IMR-90 (cell line): ENCODE results near the gene TENM4. TPM values are rescaled to one million over a fixed set of nuclear protein-coding genes. Genes with fewer than 3 reads are reported as not detected.

ENCODE experiments used
- ATAC-seq: fragments of 200-7000 bp; cut with Tn5 transposase; 2 replicates; pipeline ENCODE4 v1.9.1; 2020; ENCODE audit warnings: low read depth, mild to moderate bottlenecking, moderate library complexity
- BruUV-seq: library from RNA; stranded (reverse); fragments of 400-500 nt; replicated peaks from 2 replicates; lab custom pipeline; 2021; lab: Mats Ljungman, UMichigan
- CTCF ChIA-PET: fragments of 300-600 bp; formaldehyde crosslinking; extraction: SDS; loops from one replicate; lab custom pipeline; 2021; ENCODE audit warnings: antibody characterized with exemption; lab: Yijun Ruan, JAX
- POLR2A ChIA-PET: fragments of 300-600 bp; sonication (Branson Sonifier 250); formaldehyde crosslinking; loops from one replicate; lab custom pipeline; 2022; ENCODE audit warnings: antibody characterized with exemption; ENCODE audit not compliant: unreplicated experiment; lab: Charles Lee
- DNase-seq: peaks from one replicate; pipeline ENCODE4 v3.0.0; 2013
- H2AFZ ChIP-seq: replicated peaks from 2 replicates; pipeline ENCODE3; 2013; ENCODE audit warnings: low read length, mild to moderate bottlenecking; ENCODE audit not compliant: poor library complexity
- H2AK5ac ChIP-seq: 2 replicates; pipeline ENCODE4 v1.6.1; 2013; ENCODE audit warnings: low read depth, low read length, inconsistent platforms
- H2AK9ac ChIP-seq: replicated peaks from 2 replicates; pipeline ENCODE3; 2013; ENCODE audit warnings: mild to moderate bottlenecking, low read depth, low read length, moderate library complexity; ENCODE audit not compliant: poor library complexity
- H2BK120ac ChIP-seq: 2 replicates; pipeline ENCODE4 v1.6.1; 2013; ENCODE audit warnings: low read depth, low read length, inconsistent platforms
- H2BK15ac ChIP-seq: 3 replicates; pipeline ENCODE4 v1.6.1; 2013; ENCODE audit warnings: low read depth, low read length, inconsistent platforms
- H2BK20ac ChIP-seq: 2 replicates; pipeline ENCODE4 v1.6.1; 2013; ENCODE audit warnings: low read depth, mild to moderate bottlenecking, inconsistent platforms, low read length, moderate library complexity
- H2BK5ac ChIP-seq: 2 replicates; pipeline ENCODE4 v1.6.1; 2013; ENCODE audit warnings: mild to moderate bottlenecking, low read depth, low read length, inconsistent platforms; ENCODE audit not compliant: poor library complexity, severe bottlenecking
- H3K14ac ChIP-seq: replicated peaks from 2 replicates; pipeline ENCODE4 v1.6.1; 2013; ENCODE audit warnings: low read depth, low read length, inconsistent platforms
- H3K18ac ChIP-seq: 2 replicates; pipeline ENCODE4 v1.6.1; 2013; ENCODE audit warnings: low read depth, low read length, control low read depth
- H3K23ac ChIP-seq: 2 replicates; pipeline ENCODE4 v1.6.1; 2013; ENCODE audit warnings: low read depth, low read length, inconsistent platforms
- H3K27ac ChIP-seq: 2 replicates; pipeline ENCODE4 v1.5.1; 2013; ENCODE audit warnings: mild to moderate bottlenecking, control low read depth, low read length; ENCODE audit not compliant: insufficient read depth
- H3K27me3 ChIP-seq: 2 replicates; pipeline ENCODE4 v1.6.1; 2013; ENCODE audit warnings: low read length; ENCODE audit not compliant: control insufficient read depth, insufficient read depth
- H3K36me3 ChIP-seq: 2 replicates; pipeline ENCODE4 v1.6.1; 2013; ENCODE audit warnings: low read length, mixed read lengths; ENCODE audit not compliant: control insufficient read depth, insufficient read depth
- H3K4ac ChIP-seq: 2 replicates; pipeline ENCODE4 v1.6.1; 2013; ENCODE audit warnings: low read depth, low read length, inconsistent platforms
- H3K4me1 ChIP-seq: 2 replicates; pipeline ENCODE4 v1.6.1; 2013; ENCODE audit warnings: low read length, mixed read lengths; ENCODE audit not compliant: control insufficient read depth, insufficient read depth
- H3K4me2 ChIP-seq: 2 replicates; pipeline ENCODE4 v1.6.1; 2013; ENCODE audit warnings: low read depth, mild to moderate bottlenecking, control low read depth, low read length, moderate library complexity
- H3K4me3 ChIP-seq: 2 replicates; pipeline ENCODE4 v1.5.1; 2013; ENCODE audit warnings: low read depth, mild to moderate bottlenecking, control low read depth, low read length, moderate library complexity; ENCODE audit not compliant: insufficient read depth
- H3K56ac ChIP-seq: 2 replicates; pipeline ENCODE4 v1.6.1; 2013; ENCODE audit warnings: low read length, inconsistent platforms; ENCODE audit not compliant: insufficient read depth; ENCODE audit errors: extremely low read depth
- H3K79me1 ChIP-seq, 2 experiments: 2 replicates each; pipeline ENCODE4 v1.6.1; 2013; ENCODE audit warnings: low read length in 2 of 2, inconsistent platforms in 1 of 2, low read depth in 1 of 2
- H3K9ac ChIP-seq: 2 replicates; pipeline ENCODE4 v1.6.1; 2013; ENCODE audit warnings: low read depth, low read length, control low read depth
- H3K9me1 ChIP-seq: 2 replicates; pipeline ENCODE4 v1.6.1; 2013; ENCODE audit warnings: low read length, inconsistent platforms; ENCODE audit not compliant: insufficient read depth
- H3K9me3 ChIP-seq: 2 replicates; pipeline ENCODE4 v1.6.1; 2013; ENCODE audit warnings: low read length; ENCODE audit not compliant: control insufficient read depth, insufficient read depth
- H4K20me1 ChIP-seq: 2 replicates; pipeline ENCODE4 v1.6.1; 2013; ENCODE audit warnings: low read length, inconsistent platforms; ENCODE audit not compliant: insufficient read depth
- H4K5ac ChIP-seq: 2 replicates; pipeline ENCODE4 v1.6.1; 2013; ENCODE audit warnings: mild to moderate bottlenecking, low read depth, low read length, control low read depth
- H4K8ac ChIP-seq, 2 experiments: 2 replicates each; pipeline ENCODE4 v1.6.1; 2013; ENCODE audit warnings: low read depth in 2 of 2, low read length in 2 of 2, control low read depth in 1 of 2, inconsistent platforms in 1 of 2
- H4K91ac ChIP-seq: 2 replicates; pipeline ENCODE4 v1.6.1; 2013; ENCODE audit warnings: low read depth, low read length, inconsistent platforms; ENCODE audit not compliant: insufficient read depth
- BHLHE40 ChIP-seq: fragments of 150-350 bp; IDR thresholded peaks from 2 replicates; pipeline ENCODE4 v1.6.1; 2016; ENCODE audit warnings: mild to moderate bottlenecking, low read depth, low read length
- CEBPB ChIP-seq: IDR thresholded peaks from 2 replicates; pipeline ENCODE4 v1.6.1; 2012; ENCODE audit warnings: low read depth, low read length, improper control_type of control experiment
- CHD1 ChIP-seq: IDR thresholded peaks from 2 replicates; pipeline ENCODE4 v1.6.1; 2012; ENCODE audit warnings: low read depth, low read length, improper control_type of control experiment
- FOS ChIP-seq: fragments of 150-350 bp; IDR thresholded peaks from 2 replicates; pipeline ENCODE4 v1.6.1; 2016; ENCODE audit warnings: low read depth, low read length
- MAZ ChIP-seq: IDR thresholded peaks from 2 replicates; pipeline ENCODE4 v1.6.1; 2012; ENCODE audit warnings: low read depth, mild to moderate bottlenecking, low read length, improper control_type of control experiment, moderate library complexity, borderline replicate concordance
- MXI1 ChIP-seq: IDR thresholded peaks from 2 replicates; pipeline ENCODE4 v1.6.1; 2012; ENCODE audit warnings: low read depth, mild to moderate bottlenecking, low read length, moderate library complexity, borderline replicate concordance
- NFE2L2 ChIP-seq: fragments of 150-350 bp; IDR thresholded peaks from 2 replicates; pipeline ENCODE4 v1.6.1; 2016; ENCODE audit warnings: low read depth, mild to moderate bottlenecking, low read length
- POLR2A ChIP-seq: IDR thresholded peaks from 2 replicates; pipeline ENCODE4 v1.6.1; 2012; ENCODE audit warnings: mild to moderate bottlenecking, low read depth, low read length
- RAD21 ChIP-seq: IDR thresholded peaks from 2 replicates; pipeline ENCODE4 v1.6.1; 2012; ENCODE audit warnings: low read length, improper control_type of control experiment
- RCOR1 ChIP-seq: IDR thresholded peaks from 2 replicates; pipeline ENCODE4 v1.6.1; 2012; ENCODE audit warnings: mild to moderate bottlenecking, low read length, improper control_type of control experiment; ENCODE audit not compliant: insufficient replicate concordance
- RFX5 ChIP-seq: IDR thresholded peaks from 2 replicates; pipeline ENCODE4 v1.8.0; 2012; ENCODE audit warnings: low read depth, mild to moderate bottlenecking, low read length, moderate library complexity
- WGBS, 2 experiments: methylation state at CpG; one replicate each; pipeline versions ENCODE4 v1.1.5 to v1.1.7; 2013; ENCODE audit warnings: missing lambda C conversion rate in 2 of 2; ENCODE audit not compliant: insufficient read length in 1 of 2; ENCODE audit errors: extremely low coverage in 2 of 2; 5-methylcytosine and 5-hydroxymethylcytosine counted together
- dilution Hi-C: fragments of 300-500 bp; cut with HindIII; formaldehyde crosslinking; loops from one replicate; pipeline ENCODE4 v1.14.3; 2018; ENCODE audit warnings: low sequenced_read_pairs; ENCODE audit not compliant: unreplicated experiment
- in situ Hi-C: fragments of 300-500 bp; cut with MboI; formaldehyde crosslinking; loops from 3 replicates; pipeline ENCODE4 v1.14.3; 2019; ENCODE audit warnings: low sequenced_read_pairs, inconsistent platforms, mixed read lengths
- intact Hi-C: fragments of 100-400 bp; cut with micrococcal nuclease; formaldehyde crosslinking; loops from 2 replicates; pipeline ENCODE4 v1.10.0; 2022
- polyA plus RNA-seq, 3 experiments: library from polyadenylated mRNA; depleted of rRNA; stranded (reverse); fragments of >200 nt; gene quantifications; 2 replicates each; pipeline ENCODE4 v1.2.3, GENCODE V29; 2012; ENCODE audit warnings: low replicate concordance in 1 of 3
- total RNA-seq: library from RNA; depleted of rRNA; stranded (reverse); fragments of >200 nt; gene quantifications from 2 replicates; pipeline ENCODE4 v1.2.3, GENCODE V29; 2012
- TF ChIP-seq, protein P1 (sequence below): conservative IDR thresholded peaks from 2 replicates; pipeline ENCODE4 v1.5.1; 2012; ENCODE audit warnings: mild to moderate bottlenecking, low read depth, low read length, improper control_type of control experiment
- TF ChIP-seq, protein P2 (sequence below): fragments of 150-350 bp; IDR thresholded peaks from 2 replicates; pipeline ENCODE4 v1.6.1; 2016; ENCODE audit warnings: low read depth, mild to moderate bottlenecking, low read length, moderate library complexity, borderline replicate concordance
- TF ChIP-seq, protein P3 (sequence below): fragments of 150-350 bp; IDR thresholded peaks from 2 replicates; pipeline ENCODE4 v1.6.1; 2017; ENCODE audit warnings: mild to moderate bottlenecking, antibody characterized with exemption, low read length, low read depth

TENM4 gene
- total and polyA plus RNA-seq, 2 of the 4 experiments (the other 2 are of a cell fraction): 7.4 to 9.0 TPM

DNA sequence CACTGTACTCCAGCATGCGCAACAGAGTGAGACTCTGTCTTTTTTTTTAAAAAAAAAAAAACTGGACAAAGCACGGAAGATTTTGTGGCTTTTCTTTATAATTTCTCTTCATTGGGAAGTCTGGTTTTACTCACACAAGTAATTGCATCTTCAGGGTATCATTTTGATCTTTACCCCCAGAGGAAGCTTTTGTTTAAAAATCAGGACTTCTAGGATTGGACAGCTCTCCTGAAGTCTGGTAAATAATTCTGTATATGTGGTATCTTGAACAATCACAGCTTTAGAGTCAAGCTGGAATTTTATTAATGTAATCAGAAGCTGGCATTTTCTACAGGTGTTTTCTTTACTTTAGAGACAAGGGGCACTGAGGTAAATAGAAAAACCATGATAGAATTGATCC is 658.1 kb downstream of the TENM4 start:
- CTCF ChIA-PET: interaction anchor here (0.9 kb wide), 1 partner anchor 15 kb away, joined by 9 read pairs; no protein-coding TSS in a partner anchor
- Histone ChIP-seq H4K8ac (no peak overlapping the region), H3K4me1 (peaks cover 25% of the 10 kb centered on the region), H2BK20ac (no peak overlapping the region), H3K9me3 (no peaks in the 10 kb centered on the region), H2BK120ac (no peak overlapping the region), H2BK15ac (no peak overlapping the region), H4K91ac (no peak overlapping the region), H3K9ac (no peak overlapping the region), H3K14ac (no peak overlapping the region), H2AFZ (no peak overlapping the region), H2AK9ac (no peak overlapping the region), H4K5ac (no peak overlapping the region), H3K27ac (no peak overlapping the region), H2BK5ac (no peak overlapping the region), H3K4ac (no peak overlapping the region), H3K18ac (no peak overlapping the region), H3K4me3 (no peak overlapping the region), H4K20me1 (no peaks in the 10 kb centered on the region), H3K23ac (no peak overlapping the region), H3K27me3 (no peaks in the 10 kb centered on the region), H2AK5ac (no peak overlapping the region), H3K36me3 (peaks cover 4% of the 10 kb centered on the region; the same call in 1 of the 2 replicates), H3K4me2 (no peak overlapping the region), H3K56ac (no peak overlapping the region), H3K9me1 (peaks cover 22% of the 10 kb centered on the region), H3K79me1 (no peaks in the 10 kb centered on the region)
- POLR2A ChIA-PET: interaction anchor here (0.7 kb wide), 1 partner anchor 77 kb away, joined by 10 read pairs; no protein-coding TSS in a partner anchor
- TF ChIP-seq RFX5: no peak
- TF ChIP-seq MXI1: no peak
- TF ChIP-seq, protein P1, sequence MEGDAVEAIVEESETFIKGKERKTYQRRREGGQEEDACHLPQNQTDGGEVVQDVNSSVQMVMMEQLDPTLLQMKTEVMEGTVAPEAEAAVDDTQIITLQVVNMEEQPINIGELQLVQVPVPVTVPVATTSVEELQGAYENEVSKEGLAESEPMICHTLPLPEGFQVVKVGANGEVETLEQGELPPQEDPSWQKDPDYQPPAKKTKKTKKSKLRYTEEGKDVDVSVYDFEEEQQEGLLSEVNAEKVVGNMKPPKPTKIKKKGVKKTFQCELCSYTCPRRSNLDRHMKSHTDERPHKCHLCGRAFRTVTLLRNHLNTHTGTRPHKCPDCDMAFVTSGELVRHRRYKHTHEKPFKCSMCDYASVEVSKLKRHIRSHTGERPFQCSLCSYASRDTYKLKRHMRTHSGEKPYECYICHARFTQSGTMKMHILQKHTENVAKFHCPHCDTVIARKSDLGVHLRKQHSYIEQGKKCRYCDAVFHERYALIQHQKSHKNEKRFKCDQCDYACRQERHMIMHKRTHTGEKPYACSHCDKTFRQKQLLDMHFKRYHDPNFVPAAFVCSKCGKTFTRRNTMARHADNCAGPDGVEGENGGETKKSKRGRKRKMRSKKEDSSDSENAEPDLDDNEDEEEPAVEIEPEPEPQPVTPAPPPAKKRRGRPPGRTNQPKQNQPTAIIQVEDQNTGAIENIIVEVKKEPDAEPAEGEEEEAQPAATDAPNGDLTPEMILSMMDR: no peak
- no peak for TF ChIP-seq MAZ
- TF ChIP-seq, protein P2, sequence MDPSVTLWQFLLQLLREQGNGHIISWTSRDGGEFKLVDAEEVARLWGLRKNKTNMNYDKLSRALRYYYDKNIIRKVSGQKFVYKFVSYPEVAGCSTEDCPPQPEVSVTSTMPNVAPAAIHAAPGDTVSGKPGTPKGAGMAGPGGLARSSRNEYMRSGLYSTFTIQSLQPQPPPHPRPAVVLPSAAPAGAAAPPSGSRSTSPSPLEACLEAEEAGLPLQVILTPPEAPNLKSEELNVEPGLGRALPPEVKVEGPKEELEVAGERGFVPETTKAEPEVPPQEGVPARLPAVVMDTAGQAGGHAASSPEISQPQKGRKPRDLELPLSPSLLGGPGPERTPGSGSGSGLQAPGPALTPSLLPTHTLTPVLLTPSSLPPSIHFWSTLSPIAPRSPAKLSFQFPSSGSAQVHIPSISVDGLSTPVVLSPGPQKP: no peak
- no peak for TF ChIP-seq RAD21
- TF ChIP-seq NFE2L2: no peak
- no peak for TF ChIP-seq FOS
- TF ChIP-seq, protein P3, sequence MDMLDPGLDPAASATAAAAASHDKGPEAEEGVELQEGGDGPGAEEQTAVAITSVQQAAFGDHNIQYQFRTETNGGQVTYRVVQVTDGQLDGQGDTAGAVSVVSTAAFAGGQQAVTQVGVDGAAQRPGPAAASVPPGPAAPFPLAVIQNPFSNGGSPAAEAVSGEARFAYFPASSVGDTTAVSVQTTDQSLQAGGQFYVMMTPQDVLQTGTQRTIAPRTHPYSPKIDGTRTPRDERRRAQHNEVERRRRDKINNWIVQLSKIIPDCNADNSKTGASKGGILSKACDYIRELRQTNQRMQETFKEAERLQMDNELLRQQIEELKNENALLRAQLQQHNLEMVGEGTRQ: no peak
- no peak for TF ChIP-seq POLR2A
- TF ChIP-seq RCOR1: no peak
- no peak for TF ChIP-seq CEBPB
- TF ChIP-seq BHLHE40: no peak
- TF ChIP-seq CHD1: no peak
- dilution Hi-C loops: no loop called here
- no peak for DNase-seq
- no peak for ATAC-seq
- intact Hi-C loops: no loop called here
- no TSS peak for BruUV-seq
- in situ Hi-C loops: no loop called here
- WGBS, 2 experiments: no CpG with 5 or more reads among the region's 2 CpGs
